ENCODE data around the gene ATG16L1.
A peak's percentile ranks its signal among the peaks of the same experiment; 100 is the strongest.

The ATG16L1 gene

GRCh38 chr2:233251306-233252116, at the start of gene ATG16L1:
ATG16L1 (plus strand) TSS chr2:233251673; CDS start chr2:233251828, 155 bp downstream.
- peak; percentile 90 to 94 (median 94) for DNase-seq (ENCODE audit: low read depth in 3 of 3)

- DNase-seq (ENCODE audit: low read depth in 3 of 3) = no peak
These were observed 48.9 kb upstream of the ATG16L1 start for GRCh38 chr2:233202531-233202944.

- no peak for DNase-seq (ENCODE audit: low read depth in 3 of 3)
These were observed 48.4 kb upstream of the ATG16L1 start for GRCh38 chr2:233203060-233203459.

- no peak for DNase-seq (ENCODE audit: low read depth in 3 of 3)
These were observed 47.1 kb upstream of the ATG16L1 start for GRCh38 chr2:233204286-233204936.

GRCh38 chr2:233208382-233209116, 42.9 kb upstream of the ATG16L1 start:
- no peak for DNase-seq (ENCODE audit: low read depth in 3 of 3)

GRCh38 chr2:233209117-233209532, 42.3 kb upstream of the ATG16L1 start:
- no peak for DNase-seq (ENCODE audit: low read depth in 3 of 3)

- no peak for DNase-seq (ENCODE audit: low read depth in 3 of 3)
These were observed 41.8 kb upstream of the ATG16L1 start for GRCh38 chr2:233209533-233210171.

- no peak for DNase-seq (ENCODE audit: low read depth in 3 of 3)
These were observed 41.2 kb upstream of the ATG16L1 start for GRCh38 chr2:233210281-233210680.

- DNase-seq (ENCODE audit: low read depth in 3 of 3) = no peak
These were observed 40.5 kb upstream of the ATG16L1 start for GRCh38 chr2:233210843-233211547.

GRCh38 chr2:233211548-233211895, 40.0 kb upstream of the ATG16L1 start:
- no peak for DNase-seq (ENCODE audit: low read depth in 3 of 3)

GRCh38 chr2:233213011-233213410, 38.5 kb upstream of the ATG16L1 start:
- DNase-seq (ENCODE audit: low read depth in 3 of 3) = no peak

- no peak for DNase-seq (ENCODE audit: low read depth in 3 of 3)
These were observed 37.5 kb upstream of the ATG16L1 start for GRCh38 chr2:233213975-233214374.

- DNase-seq (ENCODE audit: low read depth in 3 of 3) = no peak
These were observed 33.5 kb upstream of the ATG16L1 start for GRCh38 chr2:233217892-233218377.

- DNase-seq (ENCODE audit: low read depth in 3 of 3) = no peak
These were observed 32.6 kb upstream of the ATG16L1 start for GRCh38 chr2:233218836-233219235.

- DNase-seq (ENCODE audit: low read depth in 3 of 3) = no peak
These were observed 31.6 kb upstream of the ATG16L1 start for GRCh38 chr2:233219848-233220247.

- DNase-seq (ENCODE audit: low read depth in 3 of 3) = no peak
These were observed 30.0 kb upstream of the ATG16L1 start for GRCh38 chr2:233221378-233222063.

- DNase-seq (ENCODE audit: low read depth in 3 of 3) = no peak
These were observed 28.2 kb upstream of the ATG16L1 start for GRCh38 chr2:233223059-233223894.

GRCh38 chr2:233225230-233226068, 26.0 kb upstream of the ATG16L1 start:
- DNase-seq (ENCODE audit: low read depth in 3 of 3) = no peak

- DNase-seq (ENCODE audit: low read depth in 3 of 3) = no peak
These were observed 24.9 kb upstream of the ATG16L1 start for GRCh38 chr2:233226511-233227031.

All from stimulated activated CD4-positive, alpha-beta T cell treated with anti-CD3 and anti-CD28 coated beads, TNF-alpha, amount 100 ng/mL, for 48 hours (primary cell).